SK-N-SH (cell line): ENCODE measurements around the gene GALNT12.

Source experiments
- CHD2 ChIP-seq: fragments of 150-350 bp; IDR thresholded peaks from 2 replicates; pipeline ENCODE4 v1.6.1; 2018; ENCODE audit warnings: low read length; ENCODE audit not compliant: partially characterized antibody
- CTCF ChIP-seq: fragments of 200-600 bp; sonication (generic); IDR thresholded peaks from 2 replicates; pipeline ENCODE4 v1.6.1; 2017; ENCODE audit warnings: antibody characterized with exemption, mild to moderate bottlenecking, moderate library complexity
- FOXM1 ChIP-seq: IDR thresholded peaks from 2 replicates; pipeline ENCODE4 v1.4.0; 2012; ENCODE audit warnings: low read depth, mild to moderate bottlenecking
- JUND ChIP-seq: IDR thresholded peaks from 2 replicates; pipeline ENCODE4 v1.4.0; 2012
- MAX ChIP-seq: IDR thresholded peaks from 2 replicates; pipeline ENCODE4 v1.4.0; 2012; ENCODE audit warnings: low read depth
- POLR2AphosphoS5 ChIP-seq: IDR thresholded peaks from 2 replicates; pipeline ENCODE4 v1.6.1; 2012; ENCODE audit warnings: low read depth, low read length
- RAD21 ChIP-seq: IDR thresholded peaks from 2 replicates; pipeline ENCODE4 v1.6.1; 2012; ENCODE audit warnings: mild to moderate bottlenecking, low read length
- REST ChIP-seq: IDR thresholded peaks from 2 replicates; pipeline ENCODE4 v1.6.1; 2012; ENCODE audit warnings: mild to moderate bottlenecking, low read depth, low read length, moderate library complexity
- SIN3A ChIP-seq: IDR thresholded peaks from 2 replicates; pipeline ENCODE4 v1.6.1; 2012; ENCODE audit warnings: low read depth, mild to moderate bottlenecking, low read length, moderate library complexity, borderline replicate concordance
- SMC3 ChIP-seq: IDR thresholded peaks from 2 replicates; pipeline ENCODE4 v1.6.1; 2012; ENCODE audit warnings: low read depth, low read length, improper control_type of control experiment
- TEAD4 ChIP-seq: IDR thresholded peaks from 2 replicates; pipeline ENCODE4 v1.4.0; 2012; ENCODE audit warnings: mild to moderate bottlenecking, borderline replicate concordance; ENCODE audit not compliant: insufficient read depth
- USF2 ChIP-seq: fragments of 150-350 bp; IDR thresholded peaks from 2 replicates; pipeline ENCODE4 v1.6.1; 2017; ENCODE audit warnings: antibody characterized with exemption, low read length, low read depth, borderline replicate concordance

GRCh38 chr9:98848450-98849149, 41.1 kb downstream of the GALNT12 start:
- TF ChIP-seq MAX = no peak
- peak; percentile 95 for TF ChIP-seq CTCF
- TF ChIP-seq JUND = peak; percentile 48; the same call in 1 of the 2 replicates
- TF ChIP-seq SMC3 = peak; percentile 81
- peak; percentile 93 for TF ChIP-seq RAD21
- TF ChIP-seq USF2 = no peak
- TF ChIP-seq POLR2AphosphoS5 = no peak
- TF ChIP-seq SIN3A = no peak
- TF ChIP-seq FOXM1 = no peak
- TF ChIP-seq CHD2 = peak; percentile 43
- TF ChIP-seq REST = no peak
- 0 out of 2 replicates have a peak, but pooled peaks have one; percentile 13 for TF ChIP-seq TEAD4
